CD4-positive, alpha-beta T cell treated with Interferon alpha-2 for 1 hour (primary cell): Measurements from ENCODE around the gene ATP13A3.

Source experiments
- DNase-seq, 2 donors: peaks; one replicate each; pipeline ENCODE4 v3.0.0-alpha.2; 2020 to 2022

Gene ATP13A3

GRCh38 chr3:194474675-194475074, 12.1 kb downstream of the ATP13A3 start:
- DNase-seq: no peak

GRCh38 chr3:194472290-194472920, 14.4 kb downstream of the ATP13A3 start:
- DNase-seq: peak; percentile 41 to 76

GRCh38 chr3:194471863-194472262, 14.9 kb downstream of the ATP13A3 start:
- DNase-seq: no peak

GRCh38 chr3:194470615-194471014, 16.2 kb downstream of the ATP13A3 start:
- DNase-seq: no peak

DNA sequence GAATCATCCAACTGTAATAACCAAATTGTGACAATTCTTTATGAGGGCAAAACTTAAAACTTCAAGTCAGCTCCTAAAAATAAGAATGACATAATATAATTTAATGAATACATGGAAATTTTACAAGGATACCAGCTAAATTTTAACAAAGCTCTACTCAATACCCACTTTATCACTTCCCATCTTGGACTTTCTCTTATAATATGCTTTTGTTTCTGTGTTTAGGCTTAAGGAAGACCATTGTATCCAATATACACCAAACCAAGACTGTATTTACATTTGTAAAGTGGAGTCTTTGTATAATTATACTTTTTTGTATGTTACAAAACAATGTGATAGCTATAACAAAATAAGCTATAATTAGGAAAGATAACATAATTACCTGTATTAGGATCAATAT, 16.8 kb downstream of the ATP13A3 start:
- DNase-seq: no peak

- no peak for DNase-seq
Measured at GRCh38 chr3:194468086-194468485, 18.7 kb downstream of the ATP13A3 start.

- no peak for DNase-seq
Measured at GRCh38 chr3:194466761-194467356, 19.9 kb downstream of the ATP13A3 start.

DNA sequence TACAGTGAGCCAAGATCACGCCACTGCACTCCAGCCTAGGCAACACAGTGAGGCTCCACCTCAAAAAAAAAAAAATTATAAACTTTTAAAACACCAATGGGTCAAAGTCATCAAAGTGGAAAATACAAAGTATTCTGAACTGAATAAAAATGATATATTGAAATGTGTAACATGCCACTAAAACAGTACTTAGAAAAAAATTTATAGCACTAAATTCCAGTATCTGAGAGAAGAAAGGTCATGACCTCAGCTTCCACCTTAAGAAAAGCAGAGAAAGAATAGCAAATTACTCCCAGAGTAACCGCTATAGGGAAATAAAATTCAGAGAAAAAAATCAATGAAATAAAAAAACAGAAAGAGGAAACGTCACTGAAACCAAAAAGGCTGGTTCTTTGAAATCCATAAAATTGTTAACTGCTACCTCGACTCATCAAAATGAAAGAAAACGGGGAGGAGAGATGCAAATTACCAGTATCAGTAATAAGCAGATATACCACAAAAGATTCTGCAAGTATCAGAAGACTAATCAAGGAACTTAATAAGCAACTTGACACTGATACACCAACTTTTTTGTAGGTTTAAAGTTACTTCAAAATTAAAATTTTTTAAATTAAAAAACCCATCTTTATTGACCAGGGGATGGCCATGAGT, 20.8 kb downstream of the ATP13A3 start:
- no peak for DNase-seq

GRCh38 chr3:194465246-194465645, 21.6 kb downstream of the ATP13A3 start:
- DNase-seq: no peak

GRCh38 chr3:194464692-194465091, 22.1 kb downstream of the ATP13A3 start:
- DNase-seq: no peak

- no peak for DNase-seq
Measured at GRCh38 chr3:194462936-194463335, 23.9 kb downstream of the ATP13A3 start.

DNA sequence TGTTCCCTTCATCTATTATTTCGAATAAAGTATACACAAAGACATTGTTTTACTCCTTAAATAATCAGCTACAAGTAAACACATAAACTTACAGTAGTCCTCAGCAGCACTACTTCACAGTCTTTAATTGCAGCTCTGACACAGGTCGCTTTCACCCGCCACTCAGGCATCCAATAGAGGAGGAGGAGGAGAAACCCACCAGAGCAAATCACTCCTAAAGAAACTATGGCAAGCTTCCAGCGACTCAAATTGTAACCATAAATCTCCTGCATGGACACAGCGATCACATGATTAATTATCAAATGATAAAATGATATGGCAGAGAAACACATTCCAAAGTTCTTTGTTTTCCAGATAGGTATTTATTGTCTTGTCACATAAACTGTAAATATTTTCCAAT, 26.2 kb downstream of the ATP13A3 start:
- no peak for DNase-seq

DNA sequence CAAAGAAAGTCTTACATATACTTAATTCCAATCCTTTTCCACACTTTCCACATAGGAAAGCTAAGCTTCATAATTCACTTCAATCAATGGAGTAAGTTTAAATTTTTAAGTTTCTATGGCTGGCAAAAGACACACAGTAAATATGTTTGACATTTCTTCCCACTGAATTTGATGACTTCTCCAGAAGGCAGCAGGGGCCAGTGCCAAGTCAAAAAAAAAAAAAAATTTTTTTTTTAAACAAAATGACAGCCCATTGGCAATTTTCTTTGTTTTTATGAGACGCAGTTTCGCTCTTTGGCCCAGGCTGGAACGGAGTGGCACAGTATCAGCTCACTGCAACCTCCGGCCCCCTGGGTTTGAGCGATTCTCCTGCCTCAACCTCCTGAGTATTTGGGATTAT, 28.7 kb downstream of the ATP13A3 start:
- DNase-seq: no peak

DNA sequence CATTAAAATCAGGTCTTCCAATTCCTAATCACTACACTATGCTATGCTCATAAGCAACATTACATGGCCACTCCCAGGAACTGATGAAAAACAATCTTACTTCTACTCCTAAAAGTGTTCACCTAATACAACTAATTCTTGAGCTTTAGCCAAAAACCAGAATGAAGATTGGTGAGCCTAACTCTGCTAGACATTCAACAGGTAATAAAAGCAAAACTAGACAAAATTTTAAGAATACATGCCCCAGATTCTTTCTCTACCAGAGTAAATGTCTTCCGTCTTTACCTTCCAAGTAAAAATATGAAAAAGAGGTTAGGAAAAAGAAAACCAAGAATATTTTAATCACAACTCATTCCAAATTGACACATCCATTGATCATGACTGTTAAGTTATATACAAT, 31.3 kb downstream of the ATP13A3 start:
- DNase-seq: no peak

- DNase-seq: no peak
Measured at GRCh38 chr3:194450341-194450740, 36.5 kb downstream of the ATP13A3 start.

DNA sequence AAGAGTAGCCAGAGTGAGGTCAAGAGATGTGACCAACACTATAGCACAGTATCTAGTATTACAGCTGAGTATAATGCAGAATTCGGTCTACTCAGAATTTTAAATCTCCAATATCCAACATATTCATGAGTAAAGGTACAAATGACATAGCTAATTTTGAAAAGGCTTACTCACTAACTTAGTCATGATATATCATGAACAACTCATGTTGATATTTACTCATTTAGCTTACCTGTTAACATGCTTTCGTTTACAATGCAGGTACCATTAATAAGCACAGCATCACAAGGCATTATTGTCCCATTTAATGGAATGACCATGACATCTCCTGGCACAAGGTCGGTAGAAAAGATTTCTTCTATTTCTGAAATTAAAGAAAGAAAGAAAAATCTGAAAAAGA, 36.9 kb downstream of the ATP13A3 start:
- DNase-seq: no peak

GRCh38 chr3:194447657-194448056, 39.1 kb downstream of the ATP13A3 start:
- no peak for DNase-seq

- peak in 1 of 2 donors; percentile 12 for DNase-seq
Measured at GRCh38 chr3:194447161-194447560, 39.6 kb downstream of the ATP13A3 start.

DNA sequence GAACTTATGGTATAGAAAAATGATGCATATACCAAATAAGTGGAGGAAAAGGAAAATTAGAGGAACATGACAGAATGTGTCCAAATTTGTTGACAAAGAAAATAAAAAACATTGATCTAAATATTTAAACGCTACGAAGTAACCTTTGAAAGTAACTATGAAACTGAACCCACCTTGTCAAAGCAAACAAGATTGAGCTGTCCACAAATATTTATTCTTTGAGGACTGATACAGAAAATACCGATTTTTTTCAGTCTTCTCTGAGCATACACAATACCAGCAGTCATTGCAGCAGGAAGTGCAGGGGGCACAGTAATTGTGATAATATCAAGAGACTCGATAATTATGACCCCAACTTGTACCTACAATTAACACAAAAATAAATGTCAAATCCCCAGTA, 40.0 kb downstream of the ATP13A3 start:
- DNase-seq: no peak

- no peak for DNase-seq
Measured at GRCh38 chr3:194446172-194446571, 40.6 kb downstream of the ATP13A3 start.

DNA sequence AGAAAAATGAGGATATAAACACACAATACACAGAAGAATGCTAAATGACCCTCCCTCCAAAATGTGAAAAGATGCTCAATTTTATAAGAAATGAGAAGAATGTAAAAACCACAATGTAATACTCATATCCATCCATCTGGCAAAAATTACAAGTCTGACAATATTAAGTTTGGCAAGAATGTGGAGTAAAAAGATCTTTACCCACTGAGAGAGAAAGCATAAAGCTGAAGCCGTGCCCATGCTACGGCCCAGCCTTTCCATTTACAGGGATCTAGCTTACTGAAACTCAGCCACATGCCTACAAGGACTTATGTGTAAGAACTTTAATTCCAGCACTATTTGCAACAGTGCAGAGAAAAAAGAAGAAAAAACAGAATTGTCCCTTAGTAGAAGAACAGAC, 42.9 kb downstream of the ATP13A3 start:
- no peak for DNase-seq

GRCh38 chr3:194440756-194441155, 46.0 kb downstream of the ATP13A3 start:
- no peak for DNase-seq

DNA sequence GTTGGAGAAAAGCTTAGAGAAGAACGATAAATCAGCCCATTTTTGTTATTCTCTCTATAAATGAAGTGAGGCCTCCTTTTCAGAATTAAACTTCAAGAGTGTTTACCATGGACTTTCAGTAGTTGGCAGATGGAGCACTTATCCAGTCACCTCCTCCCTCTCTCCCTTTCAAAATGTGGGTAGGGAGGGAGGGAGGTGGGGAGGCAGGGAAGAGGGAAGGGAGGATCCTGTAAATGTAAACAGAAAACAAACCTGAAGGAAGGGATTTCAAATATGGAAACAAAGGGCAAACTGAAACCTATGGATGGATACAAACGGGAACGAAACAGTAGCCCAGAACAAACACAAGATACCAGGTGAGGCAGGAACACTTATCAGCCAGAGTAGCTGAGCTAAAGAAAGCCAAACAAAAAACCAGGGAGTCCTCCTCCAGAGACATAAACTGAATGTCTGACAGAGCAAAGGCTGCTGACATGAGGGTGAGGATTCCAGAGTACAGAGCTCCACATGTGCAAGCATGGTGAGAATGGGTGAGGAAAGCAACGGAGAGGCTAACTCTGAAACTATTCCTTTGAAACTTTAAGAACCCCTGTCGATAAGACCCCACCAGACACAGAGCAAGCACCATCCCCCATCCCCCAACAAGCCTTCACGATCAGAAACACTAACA, 46.8 kb downstream of the ATP13A3 start:
- no peak for DNase-seq

- DNase-seq: no peak
Measured at GRCh38 chr3:194434503-194434902, 52.3 kb downstream of the ATP13A3 start.
